ENCODE data around the gene NAPEPLD.
"Not testable (repeated sequence)": the region's sequence is repeated elsewhere in the genome, so short reads cannot be mapped to it uniquely, and the experiment has no call there.

NAPEPLD gene

DNA sequence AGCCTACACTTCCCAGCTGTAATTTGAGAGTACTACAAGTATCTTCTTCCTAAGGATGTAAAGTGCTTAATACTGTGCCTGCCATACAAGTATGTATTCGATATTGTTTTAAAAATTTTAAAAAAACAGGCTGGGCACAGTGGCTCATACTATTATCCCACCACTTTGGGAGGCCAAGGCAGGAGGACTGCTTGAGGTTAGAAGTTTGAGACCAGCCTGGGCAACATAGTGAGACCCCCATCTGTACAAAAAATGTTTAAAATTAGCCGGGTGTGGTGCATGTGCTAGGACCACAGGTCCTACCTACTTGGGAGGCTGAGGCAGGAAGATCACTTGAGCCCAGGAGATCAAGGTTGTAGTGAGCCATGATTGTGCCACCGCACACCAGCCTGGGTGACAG lies 65.7 kb downstream of the NAPEPLD start:
- H3K4me1 ChIP-seq (ENCODE audit: control insufficient read depth in 1 of 2, insufficient read depth in 2 of 2, low read length in 2 of 2) = no peaks in the 10 kb centered on the region

DNA sequence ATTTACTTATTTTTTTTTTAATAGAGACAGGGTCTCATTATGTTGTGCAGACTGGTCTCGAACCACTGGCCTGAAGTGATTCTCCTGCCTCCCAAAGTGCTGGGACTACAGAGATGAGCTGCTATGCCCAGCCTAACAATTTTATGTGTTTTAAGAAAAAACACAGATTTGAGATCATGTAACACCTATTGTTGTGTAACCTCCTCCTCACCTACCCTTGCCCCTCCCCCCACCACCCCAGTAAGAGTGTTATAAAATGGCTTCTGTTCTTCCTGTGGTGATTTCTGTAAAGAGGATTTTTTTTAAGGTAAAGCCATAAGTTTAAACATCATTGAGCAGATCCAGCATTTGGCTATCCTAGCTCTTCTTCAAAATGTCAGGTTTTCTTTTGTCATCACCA lies 66.4 kb downstream of the NAPEPLD start:
- Histone ChIP-seq H3K27me3 (ENCODE audit: control insufficient read depth in 1 of 2, insufficient read depth in 2 of 2, low read length in 2 of 2) (no peaks in the 10 kb centered on the region), H3K27ac (ENCODE audit: low read depth, low read length) (no peak overlapping the region), H3K4me1 (ENCODE audit: control insufficient read depth in 1 of 2, insufficient read depth in 2 of 2, low read length in 2 of 2) (no peaks in the 10 kb centered on the region), H3K4me3 (ENCODE audit: low read depth in 1 of 2, low read length in 2 of 2) (no peak overlapping the region), H3K36me3 (ENCODE audit: control insufficient read depth in 1 of 2, insufficient read depth in 2 of 2, low read length in 2 of 2) (peaks cover 8 to 25% of the 10 kb centered on the region in 2 donors), H3K9ac (ENCODE audit: low read depth in 1 of 2, low read length in 2 of 2) (no peak overlapping the region), H3K9me3 (ENCODE audit: control insufficient read depth in 1 of 2, low read length in 2 of 2) (no peaks in the 10 kb centered on the region)

More for the DNA sequence above, 65.7 kb downstream of the NAPEPLD start:
- no peaks in the 10 kb centered on the region for H3K9me3 ChIP-seq (ENCODE audit: control insufficient read depth in 1 of 2, low read length in 2 of 2)
- H3K4me3 ChIP-seq (ENCODE audit: low read depth in 1 of 2, low read length in 2 of 2) = no peak overlapping the region
- H3K27me3 ChIP-seq (ENCODE audit: control insufficient read depth in 1 of 2, insufficient read depth in 2 of 2, low read length in 2 of 2) = no peaks in the 10 kb centered on the region
- peaks cover 8 to 25% of the 10 kb centered on the region in 2 donors for H3K36me3 ChIP-seq (ENCODE audit: control insufficient read depth in 1 of 2, insufficient read depth in 2 of 2, low read length in 2 of 2)
- no peak overlapping the region for H3K27ac ChIP-seq (ENCODE audit: low read depth, low read length)
- H3K9ac ChIP-seq (ENCODE audit: low read depth in 1 of 2, low read length in 2 of 2) = no peak overlapping the region

DNA sequence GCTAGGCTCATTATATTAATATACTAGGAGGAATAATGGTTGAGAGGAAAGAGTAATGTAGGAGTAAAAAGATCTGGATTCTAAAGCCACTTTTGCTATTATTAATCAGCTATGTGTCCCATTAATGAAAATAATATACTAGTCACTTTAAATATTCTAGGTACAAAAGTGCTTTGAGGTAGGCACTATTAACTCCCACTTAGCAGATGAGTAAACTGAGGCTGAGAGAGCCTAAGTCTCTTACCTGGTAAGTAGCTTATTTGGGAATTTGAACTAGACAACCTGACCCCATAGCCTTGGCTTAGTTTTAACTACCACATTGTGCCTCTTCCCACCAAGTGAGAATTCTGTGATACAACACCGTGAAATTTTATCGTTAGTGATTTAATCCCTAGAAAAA lies 68.0 kb downstream of the NAPEPLD start:
- peaks cover 3 to 8% of the 10 kb centered on the region in 2 donors for H3K4me1 ChIP-seq (ENCODE audit: control insufficient read depth in 1 of 2, insufficient read depth in 2 of 2, low read length in 2 of 2)
- H3K27ac ChIP-seq (ENCODE audit: low read depth, low read length) = no peak overlapping the region
- no peaks in the 10 kb centered on the region for H3K9me3 ChIP-seq (ENCODE audit: control insufficient read depth in 1 of 2, low read length in 2 of 2)
- H3K36me3 ChIP-seq (ENCODE audit: control insufficient read depth in 1 of 2, insufficient read depth in 2 of 2, low read length in 2 of 2) = peaks cover 0 to 20% of the 10 kb centered on the region in 2 donors
- no peak overlapping the region for H3K4me3 ChIP-seq (ENCODE audit: low read depth in 1 of 2, low read length in 2 of 2)
- no peak overlapping the region for H3K9ac ChIP-seq (ENCODE audit: low read depth in 1 of 2, low read length in 2 of 2)
- no peaks in the 10 kb centered on the region for H3K27me3 ChIP-seq (ENCODE audit: control insufficient read depth in 1 of 2, insufficient read depth in 2 of 2, low read length in 2 of 2)

DNA sequence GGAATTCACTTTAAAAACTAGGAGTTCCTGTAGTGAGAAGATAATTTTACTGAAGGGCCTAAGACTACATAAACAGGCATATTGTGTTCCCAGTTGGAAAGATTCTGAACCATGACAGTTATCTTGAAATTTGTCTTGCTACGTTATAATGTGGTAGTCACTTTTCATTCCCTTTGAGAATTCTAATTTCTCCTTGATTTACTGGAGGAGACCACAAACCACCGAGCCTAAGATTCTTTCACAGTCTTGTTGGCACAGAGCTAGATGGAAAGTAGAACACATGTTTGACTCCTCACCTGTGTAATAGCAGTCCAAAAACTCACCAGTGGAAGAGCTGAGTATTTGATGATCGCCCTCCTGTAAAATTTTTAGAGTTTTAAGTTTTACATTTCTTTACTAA lies 69.1 kb downstream of the NAPEPLD start:
- Histone ChIP-seq H3K27ac (ENCODE audit: low read depth, low read length) (no peak overlapping the region), H3K4me1 (ENCODE audit: control insufficient read depth in 1 of 2, insufficient read depth in 2 of 2, low read length in 2 of 2) (peaks cover 7 to 10% of the 10 kb centered on the region in 2 donors), H3K27me3 (ENCODE audit: control insufficient read depth in 1 of 2, insufficient read depth in 2 of 2, low read length in 2 of 2) (no peaks in the 10 kb centered on the region), H3K4me3 (ENCODE audit: low read depth in 1 of 2, low read length in 2 of 2) (no peak overlapping the region), H3K9me3 (ENCODE audit: control insufficient read depth in 1 of 2, low read length in 2 of 2) (no peaks in the 10 kb centered on the region), H3K36me3 (ENCODE audit: control insufficient read depth in 1 of 2, insufficient read depth in 2 of 2, low read length in 2 of 2) (peaks cover 0 to 12% of the 10 kb centered on the region in 2 donors), H3K9ac (ENCODE audit: low read depth in 1 of 2, low read length in 2 of 2) (no peak overlapping the region)

DNA sequence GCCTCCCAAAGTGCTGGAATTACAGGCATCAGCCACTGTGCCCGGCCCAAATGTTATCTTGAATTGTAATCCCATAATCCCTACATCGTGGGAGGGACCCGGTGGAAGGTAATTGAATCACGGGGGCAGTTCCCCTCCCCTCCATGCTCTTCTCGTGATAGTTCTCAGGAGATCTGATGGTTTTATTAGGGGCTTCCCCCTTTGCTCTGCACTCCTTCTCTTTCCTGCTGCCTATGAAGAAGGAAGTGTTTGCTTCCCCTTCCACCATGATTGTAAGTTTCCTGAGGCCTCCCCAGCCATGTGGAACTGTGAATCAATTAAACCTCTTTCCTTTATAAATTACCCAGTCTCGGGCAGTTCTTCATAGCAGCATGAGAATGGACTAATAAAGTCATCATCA lies 70.7 kb downstream of the NAPEPLD start:
- H3K9ac ChIP-seq (ENCODE audit: low read depth in 1 of 2, low read length in 2 of 2) = not testable (repeated sequence)

DNA sequence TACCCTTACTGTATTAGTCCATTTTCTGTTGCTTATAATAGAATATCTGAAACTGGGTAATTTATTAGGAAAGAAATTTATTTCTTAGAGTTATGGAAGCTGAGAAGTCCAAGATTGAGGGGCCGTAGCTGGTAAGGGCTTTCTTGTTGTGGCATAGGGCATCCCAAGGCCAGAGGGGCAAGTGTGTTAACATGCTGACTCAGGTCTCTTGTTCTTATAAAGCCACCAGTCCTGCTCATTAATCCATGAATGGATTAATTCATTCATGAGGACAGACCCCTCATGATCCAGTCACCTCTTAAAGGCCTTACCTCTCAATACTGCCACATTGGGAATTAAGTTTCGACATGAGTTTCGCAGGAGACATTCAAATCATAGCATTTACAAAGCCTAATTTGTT lies 71.6 kb downstream of the NAPEPLD start:
- H3K27me3 ChIP-seq (ENCODE audit: control insufficient read depth in 1 of 2, insufficient read depth in 2 of 2, low read length in 2 of 2) = no peaks in the 10 kb centered on the region
- H3K4me1 ChIP-seq (ENCODE audit: control insufficient read depth in 1 of 2, insufficient read depth in 2 of 2, low read length in 2 of 2) = peaks cover 16% of the 10 kb centered on the region in 2 donors
- H3K4me3 ChIP-seq (ENCODE audit: low read depth in 1 of 2, low read length in 2 of 2) = no peak overlapping the region
- H3K9ac ChIP-seq (ENCODE audit: low read depth in 1 of 2, low read length in 2 of 2) = no peak overlapping the region
- no peak overlapping the region for H3K27ac ChIP-seq (ENCODE audit: low read depth, low read length)
- no peaks in the 10 kb centered on the region for H3K36me3 ChIP-seq (ENCODE audit: control insufficient read depth in 1 of 2, insufficient read depth in 2 of 2, low read length in 2 of 2)
- no peaks in the 10 kb centered on the region for H3K9me3 ChIP-seq (ENCODE audit: control insufficient read depth in 1 of 2, low read length in 2 of 2)

More for the DNA sequence above, 70.7 kb downstream of the NAPEPLD start:
- not testable (repeated sequence) for H3K27me3 ChIP-seq (ENCODE audit: control insufficient read depth in 1 of 2, insufficient read depth in 2 of 2, low read length in 2 of 2); H3K27ac ChIP-seq (ENCODE audit: low read depth, low read length); H3K4me3 ChIP-seq (ENCODE audit: low read depth in 1 of 2, low read length in 2 of 2); H3K36me3 ChIP-seq (ENCODE audit: control insufficient read depth in 1 of 2, insufficient read depth in 2 of 2, low read length in 2 of 2); H3K9me3 ChIP-seq (ENCODE audit: control insufficient read depth in 1 of 2, low read length in 2 of 2)
- H3K4me1 ChIP-seq (ENCODE audit: control insufficient read depth in 1 of 2, insufficient read depth in 2 of 2, low read length in 2 of 2) = peaks cover 16% of the 10 kb centered on the region in 2 donors

DNA sequence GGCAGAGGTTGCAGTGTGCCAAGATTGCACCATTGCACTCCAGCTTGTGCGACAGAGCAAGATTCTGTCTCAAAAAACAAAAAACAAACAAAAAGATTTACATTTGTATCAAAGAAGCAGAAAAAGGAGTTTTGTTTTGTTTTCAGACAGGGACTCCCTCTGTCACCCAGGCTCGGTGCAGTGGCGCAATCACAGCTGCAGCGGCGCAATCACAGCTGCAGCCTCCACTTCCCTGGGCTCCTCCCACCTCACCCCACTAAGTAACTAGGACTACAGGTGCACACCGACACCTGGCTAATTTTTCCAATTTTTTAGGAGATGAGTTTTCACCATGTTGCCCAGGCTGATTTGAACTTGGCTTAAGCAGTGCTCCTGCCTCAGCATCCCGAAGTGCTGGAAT lies 72.1 kb downstream of the NAPEPLD start:
- Histone ChIP-seq H3K9ac (ENCODE audit: low read depth in 1 of 2, low read length in 2 of 2) (no peak overlapping the region), H3K4me1 (ENCODE audit: control insufficient read depth in 1 of 2, insufficient read depth in 2 of 2, low read length in 2 of 2) (peaks cover 16% of the 10 kb centered on the region in 2 donors), H3K27ac (ENCODE audit: low read depth, low read length) (no peak overlapping the region), H3K36me3 (ENCODE audit: control insufficient read depth in 1 of 2, insufficient read depth in 2 of 2, low read length in 2 of 2) (no peaks in the 10 kb centered on the region), H3K4me3 (ENCODE audit: low read depth in 1 of 2, low read length in 2 of 2) (no peak overlapping the region), H3K27me3 (ENCODE audit: control insufficient read depth in 1 of 2, insufficient read depth in 2 of 2, low read length in 2 of 2) (no peaks in the 10 kb centered on the region), H3K9me3 (ENCODE audit: control insufficient read depth in 1 of 2, low read length in 2 of 2) (no peaks in the 10 kb centered on the region)

DNA sequence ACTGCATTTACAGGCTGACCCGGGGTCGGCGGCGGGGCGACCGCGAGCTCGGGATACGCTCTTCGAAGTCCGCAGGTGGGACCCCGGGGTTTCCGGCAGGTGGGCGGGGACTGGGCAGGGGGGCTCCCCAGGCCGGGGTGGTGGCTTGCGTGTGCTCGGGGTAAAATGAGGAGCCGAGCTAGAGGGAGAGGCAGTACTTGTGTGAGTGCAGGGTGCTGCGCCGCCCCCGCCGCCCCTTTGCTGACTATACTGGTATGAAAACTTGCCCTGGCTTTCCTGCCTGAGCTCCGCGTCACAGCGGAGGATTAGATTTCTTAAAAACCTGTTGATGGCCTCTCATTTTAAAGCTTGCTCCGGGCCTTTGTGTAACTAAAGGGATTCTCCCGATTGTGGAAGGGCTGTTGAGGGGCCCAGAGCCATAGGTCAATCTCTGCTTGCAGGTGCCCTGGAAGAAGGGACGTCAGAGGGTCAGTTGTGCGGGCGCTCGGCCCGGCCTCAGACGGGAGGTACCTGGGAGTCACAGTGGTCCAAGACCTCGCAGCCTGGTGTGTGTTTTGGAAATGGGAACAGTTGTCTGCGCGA lies 73.5 kb downstream of the NAPEPLD start:
- peak overlapping the region; percentile 63 to 92 for H3K9ac ChIP-seq (ENCODE audit: low read depth in 1 of 2, low read length in 2 of 2)
- no peaks in the 10 kb centered on the region for H3K27me3 ChIP-seq (ENCODE audit: control insufficient read depth in 1 of 2, insufficient read depth in 2 of 2, low read length in 2 of 2)
- peaks cover 16% of the 10 kb centered on the region in 2 donors for H3K4me1 ChIP-seq (ENCODE audit: control insufficient read depth in 1 of 2, insufficient read depth in 2 of 2, low read length in 2 of 2)
- no peaks in the 10 kb centered on the region for H3K9me3 ChIP-seq (ENCODE audit: control insufficient read depth in 1 of 2, low read length in 2 of 2)
- H3K27ac ChIP-seq (ENCODE audit: low read depth, low read length) = peak overlapping the region; percentile 90
- no peaks in the 10 kb centered on the region for H3K36me3 ChIP-seq (ENCODE audit: control insufficient read depth in 1 of 2, insufficient read depth in 2 of 2, low read length in 2 of 2)
- peak overlapping the region; percentile 97 to 99 for H3K4me3 ChIP-seq (ENCODE audit: low read depth in 1 of 2, low read length in 2 of 2)

DNA sequence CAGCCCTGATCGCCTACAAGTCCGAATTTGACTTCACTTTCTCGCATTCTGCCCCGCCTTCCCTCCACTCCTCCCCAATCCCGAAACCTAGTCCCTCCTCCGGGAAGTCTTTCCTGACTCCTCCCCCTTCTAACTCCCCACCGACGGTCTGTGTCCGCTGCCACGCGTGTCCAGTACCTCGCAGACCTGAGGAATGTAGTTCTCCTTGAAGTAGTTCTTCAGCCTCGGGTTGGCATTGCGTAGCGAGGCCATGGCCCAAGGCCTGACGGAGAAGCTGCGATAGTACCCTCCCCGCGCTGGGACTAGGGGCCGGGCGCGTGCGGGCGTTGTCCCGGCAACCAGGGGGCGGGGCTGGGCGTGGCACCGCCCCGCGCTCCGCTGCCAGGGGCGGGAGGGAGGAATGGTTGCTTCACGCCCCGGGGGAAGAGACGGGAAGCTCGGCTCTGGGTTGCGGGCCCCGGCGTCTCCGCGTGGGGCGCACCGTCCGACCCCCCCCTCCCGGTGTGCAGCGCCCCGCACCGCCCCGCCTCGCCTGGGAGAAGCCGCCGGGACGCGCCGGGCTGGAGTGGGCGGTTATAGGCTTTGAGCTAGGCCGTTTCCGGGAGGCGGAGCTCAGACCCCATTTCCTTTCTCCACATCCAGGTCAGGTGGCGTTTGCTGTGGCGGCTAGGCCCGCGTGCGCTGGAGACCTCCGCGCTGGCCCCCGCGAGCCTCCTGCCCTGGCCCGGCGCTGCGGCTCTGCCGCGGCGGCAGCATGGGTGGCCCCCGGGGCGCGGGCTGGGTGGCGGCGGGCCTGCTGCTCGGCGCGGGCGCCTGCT lies 74.2 kb downstream of the NAPEPLD start, which contains the start of the genes ARMC10 and FBXL13:
Gene ARMC10 (plus strand): TSS at position 622 of the 818 bp plus-strand sequence. CDS start 133 bp downstream, at position 755.
Gene FBXL13 (minus strand): TSS at position 278 of the 818 bp plus-strand sequence.
- H3K4me3 ChIP-seq (ENCODE audit: low read depth in 1 of 2, low read length in 2 of 2) = peak within 1 kb of the TSS; percentile 97 to 99
- no peaks in the 10 kb centered on the region for H3K9me3 ChIP-seq (ENCODE audit: control insufficient read depth in 1 of 2, low read length in 2 of 2)
- H3K9ac ChIP-seq (ENCODE audit: low read depth in 1 of 2, low read length in 2 of 2) = peak within 1 kb of the TSS; percentile 81 to 92
- no peaks in the 10 kb centered on the region for H3K27me3 ChIP-seq (ENCODE audit: control insufficient read depth in 1 of 2, insufficient read depth in 2 of 2, low read length in 2 of 2)
- peak within 1 kb of the TSS; percentile 90 for H3K27ac ChIP-seq (ENCODE audit: low read depth, low read length)
- no peaks in the 10 kb centered on the region for H3K36me3 ChIP-seq (ENCODE audit: control insufficient read depth in 1 of 2, insufficient read depth in 2 of 2, low read length in 2 of 2)
- H3K4me1 ChIP-seq (ENCODE audit: control insufficient read depth in 1 of 2, insufficient read depth in 2 of 2, low read length in 2 of 2) = peaks cover 16% of the 10 kb centered on the region in 2 donors

DNA sequence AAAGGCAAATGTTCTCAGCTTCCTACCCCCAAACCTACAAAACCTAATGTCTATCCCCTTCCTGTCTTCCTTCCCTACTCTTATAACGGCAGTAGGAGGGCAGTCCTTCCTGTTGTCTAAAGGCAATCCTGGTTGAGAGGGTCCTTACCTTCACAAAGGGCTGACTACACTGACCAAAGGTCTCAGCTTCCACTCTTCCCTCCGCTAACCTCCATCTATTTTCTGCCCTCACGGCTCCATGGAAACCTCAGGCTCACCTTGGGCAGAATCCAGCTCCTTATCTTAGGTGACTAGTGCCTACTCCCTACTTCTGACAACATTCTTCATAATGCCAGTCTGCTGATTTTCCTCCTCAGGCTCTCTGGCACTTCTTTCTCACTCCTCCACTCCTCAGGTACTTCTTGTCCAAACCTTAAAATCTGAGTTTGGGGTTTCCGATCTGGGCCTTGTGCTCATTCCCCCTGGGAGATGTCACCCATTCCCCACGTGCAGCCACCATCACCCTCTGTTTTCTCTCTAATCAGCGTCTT lies 74.8 kb downstream of the NAPEPLD start:
- peak overlapping the region; percentile 90 for H3K27ac ChIP-seq (ENCODE audit: low read depth, low read length)
- H3K9ac ChIP-seq (ENCODE audit: low read depth in 1 of 2, low read length in 2 of 2) = peak overlapping the region; percentile 41 to 81
- no peaks in the 10 kb centered on the region for H3K27me3 ChIP-seq (ENCODE audit: control insufficient read depth in 1 of 2, insufficient read depth in 2 of 2, low read length in 2 of 2)
- peaks cover 16% of the 10 kb centered on the region in 2 donors for H3K4me1 ChIP-seq (ENCODE audit: control insufficient read depth in 1 of 2, insufficient read depth in 2 of 2, low read length in 2 of 2)
- H3K4me3 ChIP-seq (ENCODE audit: low read depth in 1 of 2, low read length in 2 of 2) = peak overlapping the region; percentile 97 to 99
- H3K36me3 ChIP-seq (ENCODE audit: control insufficient read depth in 1 of 2, insufficient read depth in 2 of 2, low read length in 2 of 2) = no peaks in the 10 kb centered on the region
- no peaks in the 10 kb centered on the region for H3K9me3 ChIP-seq (ENCODE audit: control insufficient read depth in 1 of 2, low read length in 2 of 2)
